VCaP (cell line): Measurements from ENCODE around the gene PCNX2.

Experiments used
- H3K27ac ChIP-seq: fragments of 450-650 bp; 2 replicates; pipeline ENCODE4 v1.5.1; 2017
- TF ChIP-seq, protein P1 (sequence below): fragments of 450-650 bp; conservative IDR thresholded peaks from 2 replicates; pipeline ENCODE4 v1.5.1; 2017; ENCODE audit warnings: mild to moderate bottlenecking, moderate library complexity

The PCNX2 gene

DNA sequence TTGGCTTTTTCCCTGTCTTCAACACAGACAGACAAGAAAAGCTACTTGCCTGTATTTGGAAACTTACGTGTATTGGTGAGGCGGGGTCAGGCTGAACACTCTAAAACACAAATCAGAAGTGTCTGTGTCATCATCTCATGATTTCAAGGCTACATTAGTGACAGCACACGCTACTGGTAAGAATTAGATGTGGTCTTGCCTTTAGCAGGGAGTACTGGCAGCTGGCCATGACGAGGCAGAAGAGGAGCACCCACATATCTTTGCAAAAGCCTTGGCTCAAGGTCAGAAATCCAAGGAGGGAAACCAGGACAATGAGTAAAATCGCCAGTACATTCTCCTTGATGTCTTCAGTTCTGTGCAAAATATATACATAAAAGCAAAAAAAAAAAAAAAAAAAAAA, 77.7 kb downstream of the PCNX2 start:
- no peak overlapping the region for H3K27ac ChIP-seq
- TF ChIP-seq, protein P1, sequence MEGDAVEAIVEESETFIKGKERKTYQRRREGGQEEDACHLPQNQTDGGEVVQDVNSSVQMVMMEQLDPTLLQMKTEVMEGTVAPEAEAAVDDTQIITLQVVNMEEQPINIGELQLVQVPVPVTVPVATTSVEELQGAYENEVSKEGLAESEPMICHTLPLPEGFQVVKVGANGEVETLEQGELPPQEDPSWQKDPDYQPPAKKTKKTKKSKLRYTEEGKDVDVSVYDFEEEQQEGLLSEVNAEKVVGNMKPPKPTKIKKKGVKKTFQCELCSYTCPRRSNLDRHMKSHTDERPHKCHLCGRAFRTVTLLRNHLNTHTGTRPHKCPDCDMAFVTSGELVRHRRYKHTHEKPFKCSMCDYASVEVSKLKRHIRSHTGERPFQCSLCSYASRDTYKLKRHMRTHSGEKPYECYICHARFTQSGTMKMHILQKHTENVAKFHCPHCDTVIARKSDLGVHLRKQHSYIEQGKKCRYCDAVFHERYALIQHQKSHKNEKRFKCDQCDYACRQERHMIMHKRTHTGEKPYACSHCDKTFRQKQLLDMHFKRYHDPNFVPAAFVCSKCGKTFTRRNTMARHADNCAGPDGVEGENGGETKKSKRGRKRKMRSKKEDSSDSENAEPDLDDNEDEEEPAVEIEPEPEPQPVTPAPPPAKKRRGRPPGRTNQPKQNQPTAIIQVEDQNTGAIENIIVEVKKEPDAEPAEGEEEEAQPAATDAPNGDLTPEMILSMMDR: no peak

DNA sequence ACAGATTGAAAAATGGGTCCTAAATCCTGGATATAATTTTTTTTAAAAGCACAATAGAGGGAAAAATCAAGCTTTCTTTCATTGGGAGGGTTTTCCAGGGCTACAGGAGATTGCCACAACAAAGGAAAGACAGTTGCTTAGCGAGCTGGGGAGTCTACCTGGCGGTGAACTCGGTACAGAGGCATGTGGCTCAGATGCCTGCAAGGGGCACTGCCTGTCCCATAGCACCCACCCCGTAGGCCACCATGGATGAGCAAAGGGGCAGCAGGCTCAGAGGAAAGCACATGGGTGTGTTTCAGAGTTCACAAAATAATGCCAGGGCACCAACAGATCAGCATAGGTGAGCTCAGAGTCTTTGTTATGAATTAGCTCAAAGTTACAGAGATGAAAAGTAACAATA, 79.5 kb downstream of the PCNX2 start:
- H3K27ac ChIP-seq: peak overlapping the region; percentile 21; the same call in 1 of the 2 replicates
- TF ChIP-seq, protein P1: no peak

DNA sequence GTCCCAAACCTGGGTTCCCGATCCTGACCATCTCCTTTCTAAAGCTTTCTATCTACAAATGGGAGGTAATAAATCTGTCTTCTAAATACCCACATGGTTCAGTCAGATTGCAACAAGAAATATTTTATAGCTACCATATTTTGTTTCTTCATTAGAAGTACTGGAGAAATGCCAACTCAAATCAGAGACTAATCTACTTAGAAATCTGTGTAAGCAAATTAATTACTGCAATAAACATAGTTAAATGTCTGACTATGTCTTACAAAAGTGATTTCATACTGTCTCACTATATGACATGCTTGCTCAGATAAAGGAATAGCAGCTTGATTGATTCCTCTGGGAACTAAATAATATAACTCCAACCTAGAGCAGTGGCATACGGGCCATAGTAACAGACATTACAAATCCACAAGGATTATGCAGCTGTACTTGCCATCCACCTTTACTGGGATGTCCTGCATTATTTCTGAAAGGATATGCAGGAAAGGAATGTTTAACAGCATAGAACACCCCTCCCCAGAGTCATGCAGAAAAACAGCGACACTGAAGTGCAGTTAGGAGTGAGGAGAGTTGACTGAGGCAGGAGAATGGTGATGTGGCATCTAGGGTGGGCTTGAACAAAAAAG, 80.3 kb downstream of the PCNX2 start:
- H3K27ac ChIP-seq: peak overlapping the region; percentile 21
- TF ChIP-seq, protein P1: no peak

DNA sequence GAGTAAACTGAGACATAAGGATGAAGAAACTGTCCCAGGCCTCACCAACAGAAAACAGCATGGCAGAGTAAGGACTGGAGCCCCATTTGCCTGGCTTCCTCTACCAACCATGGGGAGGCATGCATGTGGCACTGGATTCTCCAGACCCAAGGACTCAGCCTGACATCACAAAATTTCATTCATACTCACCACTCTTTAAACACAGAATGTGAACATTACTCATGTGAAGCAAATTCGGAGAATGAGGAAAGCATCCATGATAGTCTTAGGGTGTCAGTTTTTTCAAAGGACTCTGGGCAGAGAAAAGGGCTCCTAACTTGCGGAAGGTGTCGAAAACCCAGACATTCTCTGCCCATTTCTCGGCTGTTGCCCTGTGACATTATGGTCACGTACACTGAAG, 83.9 kb downstream of the PCNX2 start:
- TF ChIP-seq, protein P1: no peak
- H3K27ac ChIP-seq: no peak overlapping the region

DNA sequence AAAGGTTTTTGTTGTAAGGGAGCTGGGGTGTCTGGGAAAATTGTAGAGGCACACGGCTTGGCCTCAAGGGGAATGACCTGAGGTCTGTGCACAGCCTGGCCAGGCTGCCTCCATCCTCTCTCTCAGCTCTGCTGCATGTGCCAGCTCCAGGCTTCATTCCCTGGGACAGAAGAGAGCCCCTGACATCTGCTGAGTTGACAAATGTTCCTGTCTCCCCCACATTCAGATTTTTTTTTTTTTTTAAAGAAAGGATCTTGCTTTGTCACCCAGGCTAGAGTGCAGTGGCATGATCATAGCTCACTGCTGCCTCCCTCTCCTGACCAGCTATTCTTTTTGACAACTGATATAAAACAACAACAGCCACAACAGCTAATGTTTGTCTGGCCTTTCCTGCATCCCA, 84.4 kb downstream of the PCNX2 start:
- no peak overlapping the region for H3K27ac ChIP-seq
- TF ChIP-seq, protein P1: no peak

DNA sequence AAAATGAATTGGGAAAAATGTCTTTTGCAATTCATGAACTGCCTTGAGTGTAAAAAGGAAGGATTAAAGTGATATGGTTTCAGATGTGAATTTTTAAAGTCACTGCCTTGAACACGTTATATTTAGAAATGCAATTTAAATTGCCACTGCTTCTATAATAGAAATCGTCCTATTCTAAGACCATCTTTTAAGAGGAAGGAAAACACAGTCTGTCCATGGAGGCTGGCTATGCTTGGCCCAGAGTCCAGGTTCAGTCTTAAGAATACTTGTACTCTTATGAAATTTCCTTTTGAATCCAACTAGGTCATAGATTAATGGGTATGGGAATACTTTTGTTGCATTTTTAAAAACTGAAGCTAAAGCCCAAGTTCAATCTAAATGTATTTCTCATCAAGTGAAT, 86.0 kb downstream of the PCNX2 start:
- no peak overlapping the region for H3K27ac ChIP-seq
- TF ChIP-seq, protein P1: no peak

DNA sequence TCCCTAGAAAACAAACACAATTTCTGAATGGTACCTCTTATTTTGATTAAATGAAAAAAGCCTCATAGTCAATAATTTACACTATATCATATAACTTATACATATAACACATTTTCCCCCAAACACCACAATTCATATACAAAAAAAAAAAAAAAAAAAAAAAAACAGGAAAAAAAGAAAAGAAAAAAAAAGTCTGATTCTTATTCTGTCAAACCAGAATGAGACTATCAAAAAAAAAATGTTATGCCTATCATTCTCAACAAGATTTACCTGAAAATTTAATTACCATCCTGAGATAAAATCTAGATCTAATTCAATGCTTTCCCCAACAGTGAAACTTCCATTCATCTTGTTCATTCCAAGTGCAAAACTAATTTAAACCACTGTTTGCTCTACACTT, 86.8 kb downstream of the PCNX2 start:
- TF ChIP-seq, protein P1: no peak
- no peak overlapping the region for H3K27ac ChIP-seq
